GM12878 (cell line): ENCODE results near the gene BTC. TPM values are rescaled to one million over a fixed set of nuclear protein-coding genes. Genes with fewer than 3 reads are reported as not detected.

Experiments used
- ATAC-seq: fragments of 200-7000 bp; cut with Tn5 transposase; 3 replicates; pipeline ENCODE4 v1.9.1; 2020; ENCODE audit warnings: mild to moderate bottlenecking, moderate library complexity
- BruUV-seq: library from RNA; stranded (reverse); fragments of 400-500 nt; replicated peaks from 2 replicates; lab custom pipeline; 2021; lab: Mats Ljungman, UMichigan
- CTCF ChIA-PET: fragments of 300-600 bp; sonication (Branson Sonifier 250); formaldehyde crosslinking; extraction: SDS; loops from one replicate; lab custom pipeline; 2021; ENCODE audit warnings: inconsistent platforms; lab: Yijun Ruan, JAX
- POLR2A ChIA-PET: fragments of 350-600 bp; formaldehyde crosslinking; extraction: SDS; loops from one replicate; lab custom pipeline; 2021; ENCODE audit warnings: inconsistent platforms; lab: Charles Lee
- RAD21 ChIA-PET: fragments of 300-600 bp; sonication (Branson Sonifier 250); formaldehyde crosslinking; loops from one replicate; lab custom pipeline; 2023; ENCODE audit warnings: antibody characterized with exemption; ENCODE audit not compliant: unreplicated experiment; lab: Charles Lee
- SMC1A ChIA-PET: fragments of 300-600 bp; sonication (Branson Sonifier 250); formaldehyde crosslinking; loops from one replicate; lab custom pipeline; 2023; ENCODE audit not compliant: unreplicated experiment, uncharacterized antibody; lab: Charles Lee
- DNase-seq: peaks from one replicate; pipeline ENCODE4 v3.0.0-alpha.2; 2011; ENCODE audit warnings: low read depth, low spot score
- FAIRE-seq: peaks from 3 replicates; lab custom pipeline; 2011; peaks lifted over from hg19 to GRCh38; lab: Jason Lieb, UNC
- H2AFZ ChIP-seq: 2 replicates; pipeline ENCODE4 v1.6.0; 2011; ENCODE audit warnings: low read depth, low read length, control low read depth; ENCODE audit not compliant: control insufficient read depth
- H3K27ac ChIP-seq: 2 replicates; pipeline ENCODE4 v1.5.1; 2011; ENCODE audit warnings: control low read depth; ENCODE audit not compliant: control insufficient read depth, insufficient read depth
- H3K27me3 ChIP-seq, 2 experiments: replicated peaks in 1 of 2; 2 replicates each; pipeline versions ENCODE4 v1.6.0 to v1.6.1; 2011; ENCODE audit warnings: low read length in 1 of 2; ENCODE audit not compliant: control insufficient read depth in 2 of 2, insufficient read depth in 2 of 2
- H3K36me3 ChIP-seq, 2 experiments: 2 replicates each; pipeline ENCODE4 v1.5.1; 2011; ENCODE audit warnings: low read length in 1 of 2; ENCODE audit not compliant: control insufficient read depth in 2 of 2, insufficient read depth in 2 of 2
- H3K4me1 ChIP-seq: 2 replicates; pipeline ENCODE4 v1.6.1; 2011; ENCODE audit warnings: mild to moderate bottlenecking, low read length, moderate library complexity, mixed read lengths; ENCODE audit not compliant: control insufficient read depth, insufficient read depth
- H3K4me2 ChIP-seq: 2 replicates; pipeline ENCODE4 v1.6.0; 2011; ENCODE audit warnings: control low read depth; ENCODE audit not compliant: control insufficient read depth, insufficient read depth
- H3K4me3 ChIP-seq: fragments of 200-600 bp; sonication (generic); 2 replicates; pipeline ENCODE4 v1.5.1; 2016
- H3K79me2 ChIP-seq: 2 replicates; pipeline ENCODE4 v1.6.0; 2011; ENCODE audit warnings: low read length; ENCODE audit not compliant: control insufficient read depth, insufficient read depth
- H3K9ac ChIP-seq: 2 replicates; pipeline ENCODE4 v1.8.0; 2011; ENCODE audit warnings: low read length, control low read depth, mixed read lengths; ENCODE audit not compliant: control insufficient read depth, insufficient read depth
- H3K9me3 ChIP-seq: replicated peaks from 3 replicates; pipeline ENCODE4 v1.5.1; 2011; ENCODE audit warnings: mild to moderate bottlenecking, low read length; ENCODE audit not compliant: control insufficient read depth, insufficient read depth
- H4K20me1 ChIP-seq: 2 replicates; pipeline ENCODE4 v1.6.0; 2011; ENCODE audit not compliant: control insufficient read depth, insufficient read depth
- CHD4 ChIP-seq: fragments of 200-600 bp; sonication (generic); IDR thresholded peaks from 2 replicates; pipeline ENCODE4 v1.6.1; 2016; ENCODE audit warnings: mild to moderate bottlenecking
- EGR1 ChIP-seq, 2 experiments: IDR thresholded peaks; 1 replicate in 1 of 2; 2 replicates in 1 of 2; pipeline ENCODE4 v1.6.1; 2011 to 2012; ENCODE audit warnings: low read depth in 2 of 2, low read length in 2 of 2, borderline replicate concordance in 1 of 2, mild to moderate bottlenecking in 1 of 2, moderate library complexity in 1 of 2
- PAX8 ChIP-seq: fragments of 450-650 bp; IDR thresholded peaks from 2 replicates; pipeline ENCODE4 v1.6.1; 2017; ENCODE audit warnings: mild to moderate bottlenecking, moderate library complexity
- PML ChIP-seq: IDR thresholded peaks from 2 replicates; pipeline ENCODE4 v1.6.1; 2012; ENCODE audit warnings: low read length, inconsistent platforms
- SMAD1 ChIP-seq: fragments of 450-650 bp; IDR thresholded peaks from 2 replicates; pipeline ENCODE4 v1.6.1; 2018; ENCODE audit warnings: mild to moderate bottlenecking, low read depth; ENCODE audit not compliant: partially characterized antibody
- SRF ChIP-seq, 2 experiments: IDR thresholded peaks; 2 replicates each; pipeline ENCODE4 v1.6.1; 2011; ENCODE audit warnings: low read depth in 2 of 2, low read length in 2 of 2, mild to moderate bottlenecking in 1 of 2, moderate library complexity in 1 of 2
- TCF12 ChIP-seq: IDR thresholded peaks from 2 replicates; pipeline ENCODE4 v1.6.1; 2011; ENCODE audit warnings: low read depth, mild to moderate bottlenecking, low read length
- TCF7 ChIP-seq: IDR thresholded peaks from 2 replicates; pipeline ENCODE4 v1.6.1; 2014; ENCODE audit warnings: antibody characterized with exemption, borderline replicate concordance
- WGBS: methylation state at CpG from one replicate; pipeline ENCODE4 v1.1.6; 2016; ENCODE audit warnings: low lambda C conversion rate; ENCODE audit not compliant: insufficient replicate concordance, insufficient coverage; ENCODE audit errors: missing lambda C conversion rate; 5-methylcytosine and 5-hydroxymethylcytosine counted together
- in situ Hi-C: fragments of 300-500 bp; cut with MboI; formaldehyde crosslinking; loops from 9 replicates; pipeline ENCODE4 v1.14.3; 2018; ENCODE audit warnings: mixed read lengths
- intact Hi-C: fragments of 100-400 bp; cut with micrococcal nuclease; formaldehyde crosslinking; loops from one replicate; pipeline ENCODE4 v1.14.2; 2022; ENCODE audit not compliant: unreplicated experiment
- polyA plus RNA-seq, 11 experiments: library from polyadenylated mRNA; depleted of rRNA in 4 of 11; unstranded in 6 of 11; stranded (reverse) in 5 of 11; fragments of >200 nt; fragmentation: Nextera tagmentation in 4 of 11; fragmentation: Illumina TruSeq in 1 of 11; extraction: Ambion mirVana in 4 of 11; extraction: Trizol in 1 of 11; gene quantifications; 1 replicate in 1 of 11; 2 replicates in 10 of 11; pipeline versions ENCODE4 v1.2.1 to v1.2.3, GENCODE V29; 2011 to 2016; ENCODE audit warnings: inconsistent platforms in 2 of 11, missing spikeins in 2 of 11, low read depth in 1 of 11
- total RNA-seq, 4 experiments: library from RNA; depleted of rRNA in 3 of 4; stranded (reverse); fragments of >200 nt in 3 of 4; fragmentation: Illumina TruSeq in 1 of 4; extraction: Trizol in 1 of 4; gene quantifications; 2 replicates each; pipeline versions ENCODE4 v1.2.1 to v1.2.3, GENCODE V29; 2013 to 2021
- TF ChIP-seq, protein P1 (sequence below): fragments of 450-650 bp; IDR thresholded peaks from 2 replicates; pipeline ENCODE4 v1.6.1; 2017; ENCODE audit warnings: mild to moderate bottlenecking

The BTC gene
- total and polyA plus RNA-seq, 10 of the 15 experiments (the other 5 are each of a cell fraction or from before 2014, with no cell fraction given): not detected

DNA sequence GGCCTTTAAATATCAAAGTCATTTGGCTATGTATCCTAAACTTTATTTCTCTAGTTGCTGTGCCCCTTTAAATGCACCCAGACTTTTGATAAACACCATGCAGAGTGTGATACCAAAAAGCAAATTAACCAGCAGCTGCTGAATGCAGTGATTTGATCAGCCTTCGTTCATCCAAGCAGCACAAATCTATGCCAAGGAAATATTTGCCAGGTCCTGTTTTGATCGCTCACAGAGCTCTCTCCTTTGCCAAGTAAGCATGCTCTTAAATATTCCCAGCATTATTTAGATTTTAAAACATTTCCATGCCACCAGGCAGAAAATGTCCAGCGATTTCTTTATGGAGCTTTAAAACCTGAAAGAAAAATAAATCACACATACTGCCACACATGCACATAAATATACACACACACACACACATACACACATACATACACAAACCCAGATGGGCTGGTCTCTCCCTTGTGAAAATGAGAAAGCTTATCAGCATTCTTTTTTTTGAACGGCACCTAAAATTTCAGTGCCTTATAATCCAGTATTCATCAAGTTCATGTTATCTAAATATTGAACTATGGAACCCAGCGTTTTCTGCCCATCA lies 35.7 kb downstream of the BTC start:
- no peaks in the 10 kb centered on the region for H3K27me3 ChIP-seq
- in situ Hi-C loops (no loop called here), intact Hi-C loops (no loop called here)
- TF ChIP-seq PAX8 (no peak), PML (no peak), EGR1 (IDR thresholded peaks at IDR 0.05; ENCODE audit: borderline replicate concordance in 1 of 2, low read depth in 2 of 2, low read length in 2 of 2) (no peak), SMAD1 (no peak), TCF12 (no peak), SRF (IDR thresholded peaks at IDR 0.05; ENCODE audit: low read depth in 2 of 2, low read length in 2 of 2) (no peak), CHD4 (no peak), TCF7 (no peak)
- TF ChIP-seq, protein P1, sequence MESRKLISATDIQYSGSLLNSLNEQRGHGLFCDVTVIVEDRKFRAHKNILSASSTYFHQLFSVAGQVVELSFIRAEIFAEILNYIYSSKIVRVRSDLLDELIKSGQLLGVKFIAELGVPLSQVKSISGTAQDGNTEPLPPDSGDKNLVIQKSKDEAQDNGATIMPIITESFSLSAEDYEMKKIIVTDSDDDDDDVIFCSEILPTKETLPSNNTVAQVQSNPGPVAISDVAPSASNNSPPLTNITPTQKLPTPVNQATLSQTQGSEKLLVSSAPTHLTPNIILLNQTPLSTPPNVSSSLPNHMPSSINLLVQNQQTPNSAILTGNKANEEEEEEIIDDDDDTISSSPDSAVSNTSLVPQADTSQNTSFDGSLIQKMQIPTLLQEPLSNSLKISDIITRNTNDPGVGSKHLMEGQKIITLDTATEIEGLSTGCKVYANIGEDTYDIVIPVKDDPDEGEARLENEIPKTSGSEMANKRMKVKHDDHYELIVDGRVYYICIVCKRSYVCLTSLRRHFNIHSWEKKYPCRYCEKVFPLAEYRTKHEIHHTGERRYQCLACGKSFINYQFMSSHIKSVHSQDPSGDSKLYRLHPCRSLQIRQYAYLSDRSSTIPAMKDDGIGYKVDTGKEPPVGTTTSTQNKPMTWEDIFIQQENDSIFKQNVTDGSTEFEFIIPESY: no peak
- no peaks in the 10 kb centered on the region for H4K20me1 ChIP-seq
- no TSS peak for BruUV-seq
- DNase-seq (no peak), ATAC-seq (no peak), FAIRE-seq (no peak)
- H3K79me2 ChIP-seq: no peaks in the 10 kb centered on the region
- H3K9ac ChIP-seq: no peak overlapping the region
- H3K9me3 ChIP-seq: no peaks in the 10 kb centered on the region
- H3K36me3 ChIP-seq: no peaks in the 10 kb centered on the region
- H3K4me2 ChIP-seq: no peak overlapping the region
- no peak overlapping the region for H3K27ac ChIP-seq
- RAD21 ChIA-PET: no interaction called here
- no peaks in the 10 kb centered on the region for H3K4me1 ChIP-seq
- SMC1A ChIA-PET: no interaction called here
- 41% methylated on average over 5 of the region's 5 CpGs for WGBS
- H2AFZ ChIP-seq: no peak overlapping the region
- no peak overlapping the region for H3K4me3 ChIP-seq
- CTCF ChIA-PET: no interaction called here
- POLR2A ChIA-PET: no interaction called here
